Retina (tissue), 1 donor: ENCODE data around the gene SEC14L1.
"Not testable (repeated sequence)": the region's sequence is repeated elsewhere in the genome, so short reads cannot be mapped to it uniquely, and the experiment has no call there.

Experiments
- DNase-seq: peaks from one replicate; pipeline ENCODE4 v3.0.0-alpha.2; 2016

Gene SEC14L1

DNA sequence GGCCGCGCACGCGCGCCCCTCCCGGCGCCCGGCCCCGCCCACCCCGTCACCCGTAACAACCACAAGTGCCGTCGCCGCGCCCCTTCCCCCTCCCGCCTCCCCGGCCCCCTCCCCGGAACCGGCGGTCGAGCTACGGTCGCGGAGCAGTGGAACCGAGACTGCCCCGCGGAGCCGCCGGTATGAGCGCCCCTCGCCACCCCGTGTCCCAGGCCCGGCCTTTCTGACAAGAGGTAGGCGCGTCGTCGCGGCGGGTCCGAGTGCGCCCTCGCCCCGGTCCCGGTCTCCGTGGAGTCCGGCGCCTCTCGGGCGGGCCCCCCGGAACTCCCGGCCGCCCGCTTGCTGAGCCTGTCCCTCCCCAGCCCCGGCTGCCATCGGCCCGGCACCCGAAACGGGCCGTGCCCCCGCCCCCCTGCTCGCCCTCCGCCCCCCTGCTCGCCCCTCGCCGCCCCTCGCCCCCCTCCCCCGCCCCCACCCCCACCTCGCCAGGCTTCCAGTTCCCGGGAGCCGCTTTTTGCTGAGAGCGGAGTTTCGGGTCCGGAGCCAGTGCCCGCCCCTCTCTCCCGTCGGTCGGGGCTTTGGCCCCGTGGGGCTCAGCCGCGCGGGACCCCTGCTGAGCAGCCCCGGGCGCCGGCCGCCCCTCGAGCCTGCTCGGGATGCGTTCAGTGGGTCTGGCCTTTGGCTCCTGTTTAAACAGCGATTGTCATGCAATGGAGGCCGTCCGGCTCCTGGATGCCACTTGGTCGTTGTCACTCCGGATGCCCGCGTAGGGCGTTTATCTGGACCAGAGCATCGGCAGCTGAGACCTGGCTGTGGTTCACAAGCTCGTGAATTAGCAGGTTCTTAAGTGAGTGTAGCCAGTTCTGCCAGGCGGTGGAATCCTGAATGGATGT lies at the start of gene SEC14L1:
SEC14L1 (plus strand) TSS at position 92 of the 890 bp plus-strand sequence. CDS start 2,628 bp downstream, outside the sequence.
- DNase-seq: peak; percentile 83

DNA sequence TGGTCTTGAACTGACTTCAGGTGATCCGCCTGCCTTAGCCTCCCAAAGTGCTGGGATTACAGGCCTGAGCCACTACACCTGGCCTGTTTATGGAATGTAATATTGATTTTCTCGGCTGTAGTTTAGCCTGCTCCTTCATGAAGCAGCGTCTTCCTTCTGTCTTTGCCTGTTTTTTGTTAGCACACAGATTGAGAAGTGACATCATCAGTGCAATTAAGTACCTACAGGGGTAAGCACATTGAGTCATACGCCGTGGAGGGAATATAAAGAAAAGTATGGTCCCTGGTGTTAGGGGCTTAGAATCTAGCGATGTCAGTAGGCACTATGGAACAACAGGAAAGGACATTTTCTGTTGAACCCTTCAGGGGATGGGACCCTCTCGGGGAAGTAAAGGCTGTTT lies 48.7 kb upstream of the SEC14L1 start:
- no peak for DNase-seq

DNA sequence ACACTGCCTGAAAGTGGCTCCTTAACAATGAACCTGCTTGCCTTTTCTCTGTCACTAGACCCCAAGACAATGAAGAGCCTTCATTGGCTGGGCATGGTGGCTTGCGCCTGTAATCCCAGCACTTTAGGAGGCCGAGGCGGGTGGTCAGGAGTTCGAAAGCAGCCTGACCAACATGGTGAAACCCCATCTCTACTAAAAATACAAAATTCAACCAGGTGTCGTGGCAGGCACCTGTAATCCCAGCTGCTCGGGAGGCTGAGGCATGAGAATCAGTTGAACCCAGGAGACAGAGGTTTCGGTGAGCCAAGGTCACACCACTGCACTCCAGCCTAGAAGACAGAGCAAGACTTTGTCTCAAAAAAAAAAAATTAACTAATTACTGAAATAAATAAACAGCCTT lies 45.3 kb upstream of the SEC14L1 start:
- DNase-seq: no peak

DNA sequence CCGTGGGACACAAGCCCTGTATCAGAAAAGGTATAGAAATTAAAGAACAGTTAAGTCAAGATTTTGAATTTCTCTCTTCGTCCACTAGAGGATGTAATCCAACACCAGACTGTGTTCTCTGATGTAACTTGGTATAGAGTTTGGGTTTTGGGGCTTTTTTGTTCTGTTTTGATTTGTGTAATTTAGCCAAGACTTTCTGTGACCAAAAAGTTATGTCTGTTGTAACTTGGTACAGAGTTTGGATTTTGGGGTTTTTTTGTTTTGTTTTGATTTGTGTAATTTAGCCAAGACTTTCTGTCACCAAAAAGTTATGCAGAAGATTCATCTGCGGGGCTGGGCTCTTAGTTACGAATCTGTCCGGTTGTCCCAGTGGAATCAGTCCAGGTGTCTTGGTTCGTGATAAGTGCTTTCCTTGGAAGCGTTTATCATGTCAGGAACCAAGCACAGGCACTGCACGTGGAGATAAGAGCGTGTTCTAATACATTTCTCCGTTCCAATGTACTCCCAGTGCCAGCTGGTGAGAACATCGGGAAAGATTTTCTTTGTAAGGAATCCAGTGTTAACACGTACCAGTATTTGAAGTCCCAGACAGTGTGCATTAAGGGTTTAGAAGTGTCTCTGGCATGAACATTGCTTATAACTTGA lies 44.1 kb upstream of the SEC14L1 start:
- DNase-seq: no peak

DNA sequence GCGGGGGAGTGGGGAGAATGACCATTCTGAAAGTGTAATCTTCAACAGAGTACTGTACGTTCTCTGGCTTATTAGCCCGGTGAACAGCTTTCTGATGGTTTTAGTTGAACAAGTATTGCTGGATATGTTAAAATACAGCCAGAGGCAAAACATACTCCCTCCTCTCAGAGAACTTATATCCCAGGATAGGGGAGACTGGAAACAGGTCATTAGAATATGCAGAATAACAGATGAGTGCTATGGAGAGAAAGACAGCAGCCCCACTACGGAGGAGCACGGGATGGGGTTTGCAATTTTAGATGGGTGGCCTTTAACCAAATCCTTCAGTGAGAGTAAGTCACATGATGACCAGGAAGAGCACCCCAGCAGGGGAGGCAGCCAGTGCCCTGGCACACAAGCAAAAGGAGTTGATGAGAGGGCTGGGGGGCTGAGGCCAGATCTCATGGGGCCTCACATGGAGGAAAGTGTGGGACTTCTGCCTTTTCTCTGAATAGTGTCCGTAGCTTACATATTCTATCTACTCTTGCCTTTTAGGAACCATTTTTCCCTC lies 43.1 kb upstream of the SEC14L1 start:
- no peak for DNase-seq

DNA sequence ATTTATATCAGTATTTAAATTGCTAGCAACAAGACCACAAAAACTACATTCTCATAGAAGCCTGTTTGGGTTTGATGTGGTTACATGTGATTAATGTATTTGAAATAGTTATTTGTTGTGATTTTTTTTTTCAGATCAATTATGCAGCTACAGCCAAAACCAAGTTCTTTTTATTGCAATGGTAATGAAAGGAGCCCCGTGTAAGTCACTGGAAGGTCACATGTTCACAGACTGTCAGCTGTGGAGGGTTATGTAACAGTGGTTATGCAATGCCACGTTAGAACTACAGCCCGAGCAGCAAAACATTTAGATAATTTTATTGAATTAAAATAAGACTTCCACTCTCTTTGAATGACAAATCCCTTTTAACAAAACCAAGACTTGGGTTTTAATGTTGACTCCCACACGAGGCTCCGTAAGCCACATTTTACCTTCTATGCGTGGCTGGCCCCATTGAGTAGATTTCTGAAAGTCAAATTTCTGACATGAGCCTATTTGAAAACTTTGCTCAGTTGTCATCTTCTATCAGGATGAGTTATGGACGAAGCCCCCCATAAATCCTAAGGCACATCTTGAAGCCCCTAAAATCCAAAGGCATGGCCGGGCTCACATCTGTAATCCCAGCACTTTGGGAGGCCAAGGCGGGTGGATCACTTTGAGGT lies 41.8 kb upstream of the SEC14L1 start:
- DNase-seq: no peak

DNA sequence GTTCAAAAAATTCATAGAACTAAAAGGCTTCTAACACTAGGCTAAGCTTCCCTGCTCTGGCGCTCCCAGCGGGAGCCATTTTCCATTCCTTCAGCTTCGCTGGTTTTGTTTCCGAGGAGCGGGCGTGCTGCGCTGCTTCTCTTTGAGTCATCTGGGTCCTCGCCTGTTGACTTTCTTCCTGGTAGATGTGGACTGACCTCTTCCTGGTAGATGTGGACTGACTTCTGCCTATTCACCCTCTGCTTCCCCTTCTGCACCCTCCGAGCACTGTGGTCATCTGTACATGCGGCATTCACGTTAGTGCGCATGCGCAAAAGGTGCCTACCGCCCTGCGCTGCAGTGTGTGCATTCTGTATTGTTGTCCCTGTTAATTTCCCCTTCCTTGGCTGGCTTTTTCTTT lies 40.8 kb upstream of the SEC14L1 start:
- DNase-seq: peak; percentile 62

DNA sequence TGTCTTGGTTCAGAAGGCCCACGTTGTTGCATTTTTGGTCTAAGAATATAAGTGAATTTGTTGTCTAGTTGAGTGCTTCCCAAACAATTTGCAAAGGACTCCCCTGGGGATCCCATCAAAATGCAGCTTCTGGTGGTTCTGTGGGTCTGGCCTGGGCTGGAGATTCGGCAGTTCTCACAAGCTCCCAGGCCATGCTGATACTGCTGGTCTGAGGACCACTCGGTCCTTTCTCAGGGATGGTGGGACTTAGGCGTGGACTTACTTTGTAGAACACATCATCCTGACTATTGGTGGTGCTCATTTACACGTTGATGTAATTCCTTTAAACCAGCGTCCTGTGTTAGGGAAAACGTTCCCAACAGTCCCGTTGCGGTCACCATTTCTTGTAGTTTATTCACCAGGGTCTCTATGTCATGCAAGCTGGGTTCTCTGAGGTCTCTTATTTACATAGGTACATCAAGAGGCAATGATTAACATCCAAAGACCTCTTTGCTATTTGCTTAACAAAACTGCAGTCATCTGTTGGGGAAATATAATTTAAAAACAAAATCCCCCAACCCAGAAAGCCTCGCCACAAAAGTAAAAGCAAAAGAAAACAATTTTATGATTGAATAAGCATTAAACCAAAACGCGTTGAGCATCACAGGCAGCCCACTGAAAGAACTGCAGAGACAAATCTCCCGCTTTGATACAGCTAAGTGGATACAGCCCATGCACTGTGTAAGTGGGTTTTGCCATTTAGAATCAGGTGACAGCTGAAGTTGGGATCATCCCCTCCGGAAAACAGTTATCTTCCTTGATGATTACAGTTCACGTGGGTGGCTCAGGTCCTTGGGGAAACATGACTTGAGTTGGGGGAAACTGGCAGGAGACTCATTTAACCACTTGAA lies 39.0 kb upstream of the SEC14L1 start:
- no peak for DNase-seq

DNA sequence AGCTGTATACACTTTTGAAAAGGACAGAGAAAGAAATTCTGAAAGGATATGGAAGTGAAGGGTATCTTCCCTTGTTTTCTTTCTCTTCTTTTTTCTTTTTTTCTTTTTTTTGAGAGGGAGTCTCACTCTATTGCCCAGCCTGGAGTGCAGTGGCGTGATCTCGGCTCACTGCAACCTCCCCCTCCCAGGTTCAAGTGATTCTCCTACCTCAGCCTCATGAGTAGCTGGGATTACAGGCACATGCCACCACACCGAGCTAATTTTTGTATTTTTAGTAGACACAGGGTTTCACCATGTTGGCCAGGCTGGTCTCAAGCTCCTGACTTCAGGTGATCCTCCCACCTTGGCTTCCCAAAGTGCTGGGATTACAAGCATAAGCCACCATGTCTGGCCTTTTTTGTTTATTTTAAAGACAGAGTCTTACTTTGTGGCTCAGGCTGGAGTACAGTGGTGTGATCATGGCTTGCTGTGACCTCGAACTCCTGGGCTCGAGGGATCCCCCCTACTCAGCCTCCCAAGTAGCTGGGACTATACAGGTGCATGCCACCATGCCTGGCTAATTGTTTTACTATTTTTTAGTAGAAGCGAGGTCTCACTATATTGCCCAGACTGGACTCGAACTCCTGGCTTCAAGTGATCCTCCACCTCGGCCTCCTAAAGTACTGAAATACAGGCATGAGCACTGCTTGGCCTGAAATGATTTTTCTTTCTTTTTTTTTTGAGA lies 38.2 kb upstream of the SEC14L1 start:
- DNase-seq: not testable (repeated sequence)

DNA sequence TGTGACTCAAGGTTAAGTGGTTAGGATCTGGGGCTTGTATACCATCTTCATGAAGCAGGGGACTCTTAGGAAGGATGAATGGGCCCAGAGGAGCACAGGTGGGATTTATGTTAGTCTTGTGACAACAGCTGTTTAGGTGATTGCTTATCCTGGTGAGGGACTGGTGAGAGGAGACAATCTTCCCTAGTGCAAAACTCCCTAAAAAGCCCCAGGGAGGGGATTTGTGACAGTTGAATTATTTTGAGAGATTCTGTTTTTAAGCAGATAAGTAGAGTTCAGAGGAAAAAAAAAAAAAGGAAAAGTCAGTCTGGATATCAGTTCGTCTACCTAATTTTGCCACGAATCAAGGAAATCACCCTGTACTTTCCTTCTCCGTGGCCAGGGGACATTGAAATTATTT lies 35.1 kb upstream of the SEC14L1 start:
- DNase-seq: no peak

DNA sequence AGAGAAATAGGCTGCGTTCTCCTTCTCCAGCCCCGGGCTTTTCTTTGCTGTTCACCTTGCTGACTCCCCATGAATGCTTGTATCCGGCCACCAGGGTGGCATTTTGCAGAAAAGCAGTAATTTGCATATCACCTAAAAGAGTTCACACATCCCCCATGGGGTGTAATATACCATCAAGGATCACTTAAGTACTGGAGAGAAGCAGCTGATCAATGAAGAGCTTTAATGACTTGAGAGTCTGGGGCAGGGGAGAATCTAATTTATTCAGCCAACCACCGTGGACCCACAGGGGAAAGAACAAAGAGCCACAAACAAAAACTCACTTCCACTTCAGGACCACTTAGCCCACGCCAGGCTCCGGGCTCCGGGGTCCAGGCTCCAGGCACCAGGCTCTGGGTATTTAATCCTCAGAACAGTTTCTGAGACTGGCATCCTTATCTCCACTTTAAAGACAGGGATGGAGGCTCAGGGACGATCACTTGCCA lies 33.9 kb upstream of the SEC14L1 start:
- DNase-seq: no peak

DNA sequence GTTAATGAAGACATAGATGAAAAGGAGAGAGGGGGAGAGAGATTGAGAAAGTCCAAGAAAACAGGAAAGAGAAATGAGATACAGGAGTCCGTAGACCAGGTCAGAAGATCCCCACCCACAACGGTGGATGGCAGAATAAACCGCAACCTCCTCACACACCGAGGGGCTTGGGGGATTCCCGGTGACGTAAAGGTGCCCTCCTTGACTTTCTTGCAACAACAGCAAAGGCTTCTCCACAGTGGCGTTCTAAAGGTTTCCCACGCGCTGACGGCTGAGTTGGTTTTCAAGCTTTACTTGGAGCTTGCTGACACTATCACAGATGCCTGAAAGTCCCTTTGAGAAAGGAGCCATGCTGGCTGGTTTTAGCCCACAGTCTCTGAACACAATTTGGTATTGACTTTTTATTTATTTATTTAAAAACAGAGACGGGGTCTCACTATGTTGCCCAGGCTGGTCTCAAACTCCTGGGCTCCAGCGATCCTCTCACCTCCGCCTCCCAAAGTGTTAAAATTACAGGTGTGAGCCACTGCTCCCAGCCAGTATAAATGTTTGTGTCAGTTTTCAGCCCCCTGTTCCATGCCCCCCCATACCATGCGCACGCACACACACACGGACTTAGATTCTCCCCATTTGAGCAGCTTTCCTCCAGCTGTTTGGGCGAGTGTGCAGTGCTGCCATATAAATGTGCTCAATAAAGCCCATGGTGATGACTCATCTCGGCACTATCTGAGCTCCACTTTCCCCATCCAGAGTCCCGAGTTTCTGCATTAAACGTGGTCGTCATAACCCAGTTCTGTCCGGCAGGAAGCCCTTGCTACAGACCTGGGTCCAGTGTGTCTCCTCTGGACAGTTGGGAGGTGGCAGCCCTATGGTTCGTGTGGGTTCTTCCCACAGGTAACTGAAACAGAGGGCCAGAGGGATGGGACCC lies 33.0 kb upstream of the SEC14L1 start:
- DNase-seq: no peak

DNA sequence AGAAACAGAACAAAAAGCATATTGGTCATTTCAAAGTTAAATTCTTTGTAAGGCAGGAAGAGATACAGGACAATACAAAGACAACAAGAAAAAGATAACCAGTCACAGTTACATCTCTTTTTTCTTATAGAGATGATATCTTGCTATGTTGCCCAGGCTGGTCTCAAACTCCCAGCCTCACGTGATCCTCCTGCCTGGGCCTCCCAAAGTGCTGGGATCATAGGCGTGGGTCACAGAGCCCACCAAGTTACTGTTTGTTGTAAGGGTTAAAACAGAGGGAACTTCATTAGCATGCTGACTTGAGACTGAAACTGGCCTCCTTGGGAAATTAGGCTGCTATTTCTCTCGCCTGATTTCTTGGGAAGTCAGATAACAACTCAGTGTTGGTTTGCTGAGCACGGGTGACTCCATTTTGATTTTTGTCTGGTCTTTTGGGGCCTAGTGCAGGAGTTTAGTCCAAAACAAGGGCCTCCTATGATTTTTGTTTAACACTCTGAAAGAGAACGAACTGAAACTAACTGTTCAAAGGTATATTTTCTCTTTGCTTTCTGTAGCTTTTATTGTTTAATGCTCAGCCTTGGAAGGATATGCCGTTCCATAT lies 31.5 kb upstream of the SEC14L1 start:
- no peak for DNase-seq

DNA sequence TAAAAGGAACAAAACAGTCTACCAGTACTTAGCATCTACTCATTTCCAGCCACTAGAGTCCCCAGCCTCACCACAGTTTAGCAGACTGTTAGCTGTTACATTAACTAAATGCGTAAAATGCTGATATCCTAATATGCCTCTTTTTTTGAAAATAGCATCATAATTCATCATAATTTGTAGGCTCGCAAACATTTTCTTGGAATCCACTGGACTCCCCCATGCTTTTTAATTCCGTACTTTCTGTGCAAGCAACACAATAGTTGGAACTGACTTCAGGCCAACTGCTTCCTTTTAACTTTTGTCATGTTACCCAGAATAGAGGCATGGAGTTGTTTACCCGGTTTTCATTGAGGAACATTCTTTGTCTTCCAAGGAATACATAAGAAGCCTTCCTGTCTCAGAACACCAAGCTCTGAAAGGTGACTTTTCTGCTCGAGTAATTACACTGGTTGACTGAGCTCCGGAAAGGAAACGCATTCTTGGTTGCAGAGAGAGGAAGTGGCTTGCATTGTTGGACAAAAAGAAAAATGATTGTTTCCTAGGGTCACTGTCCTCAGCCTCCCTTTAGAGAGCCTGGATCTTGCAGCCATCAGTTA lies 30.9 kb upstream of the SEC14L1 start:
- peak; percentile 43 for DNase-seq

DNA sequence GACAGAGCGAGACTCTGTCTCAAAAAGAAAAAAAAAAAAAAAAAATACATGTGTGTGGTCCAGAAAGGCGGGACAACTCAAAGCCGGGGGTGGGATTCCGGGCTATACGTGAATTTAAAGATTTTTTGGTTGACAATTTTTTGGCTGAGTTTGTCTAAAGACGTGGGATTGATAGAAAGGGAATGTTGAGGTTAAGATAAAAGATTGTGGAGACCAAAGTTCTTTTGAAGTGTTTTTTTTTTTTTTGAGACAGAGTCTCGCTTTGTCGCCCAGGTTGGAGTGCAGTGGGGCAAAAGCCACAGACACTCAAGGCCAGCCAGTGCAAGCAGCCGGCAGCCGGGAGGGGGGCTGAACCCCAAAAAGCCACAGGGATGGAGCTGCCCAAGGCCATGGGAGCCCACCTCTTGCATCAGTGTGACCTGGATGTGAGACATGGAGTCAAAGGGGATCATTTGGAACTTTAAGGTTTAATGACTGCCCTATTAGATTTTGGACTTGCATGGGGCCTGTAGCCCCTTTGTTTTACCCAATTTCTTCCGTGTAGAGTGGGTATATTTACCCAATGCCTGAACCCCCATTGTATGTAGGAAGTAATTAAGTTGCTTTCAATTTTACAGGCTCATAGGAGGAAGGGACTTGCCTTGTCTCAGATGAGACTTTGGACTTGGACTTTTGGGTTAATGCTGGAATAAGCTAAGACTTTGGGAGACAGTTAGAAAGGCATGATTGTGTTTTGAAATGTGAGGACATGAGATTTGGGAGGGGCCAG lies 29.4 kb upstream of the SEC14L1 start:
- DNase-seq: not testable (repeated sequence)

DNA sequence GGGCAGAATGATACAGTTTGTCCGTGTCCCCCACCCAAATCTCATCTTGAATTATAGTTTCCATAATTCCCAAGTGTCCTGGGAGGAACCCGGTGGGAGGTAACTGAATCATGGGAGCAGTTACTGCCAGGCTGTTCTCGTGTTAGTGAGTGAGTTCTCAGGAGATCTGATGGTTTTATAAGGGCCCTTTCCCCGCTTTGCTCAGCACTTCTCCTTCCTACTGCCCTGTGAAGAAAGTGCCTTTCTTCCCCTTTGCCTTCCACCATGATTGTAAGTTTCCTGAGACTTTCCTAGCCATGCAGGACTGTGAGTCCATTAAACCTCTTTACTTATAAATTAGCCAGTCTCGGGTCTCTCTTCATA lies 28.9 kb upstream of the SEC14L1 start:
- no peak for DNase-seq

DNA sequence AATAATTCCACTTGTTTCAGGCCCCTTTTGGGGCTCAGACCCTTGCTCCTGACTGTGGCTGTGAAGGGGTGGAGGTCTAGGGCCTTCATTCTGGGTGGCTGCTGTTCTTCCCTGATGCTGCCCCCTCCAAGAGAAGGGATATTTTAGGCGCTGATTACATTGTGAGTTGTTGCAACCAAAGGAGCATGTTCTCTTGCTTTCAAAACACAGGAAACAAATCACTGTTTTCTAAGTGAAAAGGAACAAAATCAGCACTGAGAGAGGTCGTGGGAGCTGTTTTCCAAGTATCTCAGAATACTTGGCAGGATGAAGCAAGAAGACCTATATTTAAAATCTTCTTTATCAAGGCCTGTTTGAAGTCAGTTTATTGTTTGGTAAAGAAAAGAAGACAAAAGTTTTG lies 25.3 kb upstream of the SEC14L1 start:
- no peak for DNase-seq

DNA sequence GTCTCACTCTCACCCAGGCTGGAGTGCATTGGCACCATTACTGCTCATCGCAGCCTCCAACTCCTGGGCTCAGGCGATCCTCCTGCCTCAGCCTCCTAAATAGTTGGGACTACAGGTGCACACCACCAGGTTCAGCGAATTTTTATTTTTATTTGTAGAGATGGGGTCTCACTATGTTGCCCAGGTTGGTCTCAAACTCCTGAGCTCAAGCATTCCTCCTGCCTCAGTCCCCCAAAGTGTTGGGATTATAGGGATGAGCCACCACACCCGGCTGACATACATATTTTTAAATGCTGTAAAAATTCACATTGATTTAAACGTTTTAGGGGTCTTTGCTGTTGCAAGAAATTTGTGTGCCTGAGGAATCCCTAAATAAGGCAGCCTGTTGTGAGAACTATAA lies 24.8 kb upstream of the SEC14L1 start:
- DNase-seq: no peak

DNA sequence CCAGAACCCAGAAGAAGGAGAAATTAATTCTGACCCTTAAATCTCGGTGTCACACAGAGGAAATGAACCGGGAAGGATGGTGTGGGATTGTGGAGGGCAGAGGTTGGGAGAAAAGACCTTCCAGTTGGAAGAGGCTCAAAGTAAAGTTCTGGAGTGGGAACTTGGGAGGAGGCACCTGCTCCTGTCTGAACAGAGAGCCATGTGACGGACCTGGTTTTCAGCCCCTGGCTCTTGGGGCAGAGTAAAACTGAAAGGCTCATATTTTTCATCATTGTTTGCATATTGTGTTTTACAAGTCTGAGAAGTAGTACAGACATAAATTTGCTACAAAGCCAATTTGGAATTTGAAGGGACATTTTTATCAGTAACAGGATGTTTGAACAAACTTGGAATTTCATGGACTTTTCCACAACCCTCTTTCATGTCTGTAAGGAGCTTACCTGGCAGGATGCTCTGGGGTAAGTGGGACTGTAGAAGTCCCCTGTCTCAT lies 24.4 kb upstream of the SEC14L1 start:
- no peak for DNase-seq
